ENCODE data around the gene CILP2.

CILP2 gene

DNA sequence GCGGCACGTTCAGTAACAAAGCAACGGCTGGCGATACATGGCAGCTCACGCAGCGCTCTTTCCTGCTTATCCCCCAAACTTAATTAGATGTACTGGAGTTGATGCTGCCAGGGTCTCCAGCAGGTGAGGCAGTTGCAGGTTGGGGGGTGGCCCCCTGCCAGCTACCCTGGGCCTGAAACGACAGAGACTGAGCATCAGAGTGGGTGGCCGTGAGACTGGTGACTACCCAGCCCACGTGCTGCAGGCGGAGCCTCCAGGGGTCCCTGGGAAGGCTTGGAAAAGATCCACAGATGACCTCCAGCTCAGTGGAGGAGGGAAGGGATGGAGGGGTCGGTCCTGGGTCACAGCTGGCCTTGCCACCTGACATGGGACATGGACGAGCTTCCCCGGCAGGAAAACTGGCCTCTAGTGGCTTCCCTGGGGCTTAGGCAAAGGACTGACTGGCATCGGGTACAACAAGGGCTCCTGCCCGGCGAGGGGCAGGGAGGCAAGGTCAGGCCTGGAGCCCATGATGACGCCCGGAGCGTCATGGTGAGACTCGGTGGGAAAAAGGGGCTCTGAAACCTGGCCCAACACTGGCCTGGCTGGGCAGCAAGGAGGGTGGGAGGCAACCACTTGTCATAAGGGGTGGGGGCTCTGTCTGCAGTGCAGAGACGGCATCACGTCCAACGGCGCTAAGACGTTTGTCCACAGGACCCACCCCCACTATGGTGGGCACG, 24.0 kb downstream of the CILP2 start:
- no peak for DNase-seq (ENCODE audit: low read depth)
- no peak for TF ChIP-seq CTCF (IDR thresholded peaks at IDR 0.05; ENCODE audit: insufficient read depth, low read depth, low read length, missing control alignments)
- H3K4me3 ChIP-seq (ENCODE audit: low read depth, low read length), result no peak overlapping the region

DNA sequence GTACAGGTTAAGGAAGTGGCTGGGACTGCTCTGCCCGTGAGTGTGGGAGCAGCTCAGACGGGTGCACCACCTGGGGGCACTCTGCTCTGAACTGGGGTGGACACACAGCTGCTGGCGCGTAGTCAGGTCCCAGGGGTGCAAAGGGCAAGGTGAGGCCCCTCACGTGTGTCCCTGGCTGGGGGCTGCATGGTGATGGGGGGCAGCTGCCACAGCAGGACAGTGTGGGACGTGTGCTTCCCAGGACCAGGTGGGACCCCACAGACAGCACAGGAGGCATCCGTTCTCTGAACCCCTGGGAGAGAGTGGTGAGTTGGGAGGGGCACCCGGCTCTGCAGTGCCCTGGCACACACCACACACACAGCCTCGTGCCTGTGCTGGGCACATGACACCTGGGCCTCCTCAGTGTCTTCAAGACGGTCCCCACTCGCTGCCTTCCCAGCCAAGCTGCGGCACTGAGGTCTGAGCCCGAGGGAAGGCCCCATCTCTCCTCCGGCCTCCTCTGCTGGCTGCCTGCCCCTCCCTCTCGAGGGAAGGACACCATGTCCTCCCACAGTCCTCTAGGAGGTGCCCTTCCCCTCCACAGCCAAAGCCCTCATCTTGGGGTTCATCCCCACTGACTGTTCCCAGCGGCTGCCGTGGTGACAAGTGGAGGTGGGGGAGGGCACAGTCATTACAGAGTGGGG, 24.7 kb downstream of the CILP2 start:
- no peak for DNase-seq (ENCODE audit: low read depth)
- TF ChIP-seq CTCF (IDR thresholded peaks at IDR 0.05; ENCODE audit: insufficient read depth, low read depth, low read length, missing control alignments), result no peak

GRCh38 chr19:19563348-19563848, 25.3 kb downstream of the CILP2 start:
- H3K4me3 ChIP-seq (ENCODE audit: low read depth, low read length), result no peak overlapping the region
- TF ChIP-seq CTCF (IDR thresholded peaks at IDR 0.05; ENCODE audit: insufficient read depth, low read depth, low read length, missing control alignments), result no peak
- no peak for DNase-seq (ENCODE audit: low read depth)

More for the DNA sequence above, 24.7 kb downstream of the CILP2 start:
- H3K4me3 ChIP-seq (ENCODE audit: low read depth, low read length), result no peak overlapping the region

DNA sequence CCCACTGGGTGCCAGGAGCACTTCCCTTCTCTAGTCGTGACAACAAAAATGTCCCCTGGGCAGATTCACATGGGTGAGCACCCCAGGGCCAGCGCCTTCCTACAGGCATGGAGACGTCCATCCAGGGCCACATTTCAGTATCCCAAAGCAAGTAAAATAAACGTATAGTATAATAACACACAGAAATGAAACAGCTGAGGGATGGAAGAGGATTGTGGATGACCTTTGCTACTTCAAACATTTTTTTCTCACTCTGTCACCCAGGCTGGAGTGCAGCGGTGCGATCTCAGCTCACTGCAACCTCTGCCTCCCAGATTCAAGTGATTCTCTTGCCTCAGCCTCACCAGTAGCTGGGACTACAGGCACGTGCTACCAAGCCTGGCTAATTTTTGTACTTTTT, 28.2 kb downstream of the CILP2 start:
- DNase-seq (ENCODE audit: low read depth), result no peak
- no peak for TF ChIP-seq CTCF (IDR thresholded peaks at IDR 0.05; ENCODE audit: insufficient read depth, low read depth, low read length, missing control alignments)

GRCh38 chr19:19567391-19567790, 29.3 kb downstream of the CILP2 start:
- DNase-seq (ENCODE audit: low read depth), result no peak
- TF ChIP-seq CTCF (IDR thresholded peaks at IDR 0.05; ENCODE audit: insufficient read depth, low read depth, low read length, missing control alignments), result no peak
- no peak overlapping the region for H3K4me3 ChIP-seq (ENCODE audit: low read depth, low read length)

More for the DNA sequence above, 28.2 kb downstream of the CILP2 start:
- H3K4me3 ChIP-seq (ENCODE audit: low read depth, low read length), result no peak overlapping the region

GRCh38 chr19:19568802-19569756, 31.0 kb downstream of the CILP2 start:
- no peak overlapping the region for H3K4me3 ChIP-seq (ENCODE audit: low read depth, low read length)
- no peak for TF ChIP-seq CTCF (IDR thresholded peaks at IDR 0.05; ENCODE audit: insufficient read depth, low read depth, low read length, missing control alignments)
- DNase-seq (ENCODE audit: low read depth), result no peak

All from GM12865 (cell line).